H1 (cell line): ENCODE data around the gene SIPA1L3. TPM values are rescaled to one million over a fixed set of nuclear protein-coding genes. Genes with fewer than 3 reads are reported as not detected.

Source experiments
- CTCF ChIA-PET: fragments of 300-600 bp; sonication (Branson Sonifier 250); formaldehyde crosslinking; loops from one replicate; lab custom pipeline; 2021; ENCODE audit not compliant: partially characterized antibody; lab: Charles Lee
- POLR2A ChIA-PET: fragments of 300-600 bp; sonication (Branson Sonifier 250); formaldehyde crosslinking; loops from one replicate; lab custom pipeline; 2021; ENCODE audit warnings: inconsistent platforms; ENCODE audit not compliant: partially characterized antibody; lab: Charles Lee
- DNase-seq, 2 experiments: peaks; one replicate each; pipeline versions ENCODE4 v3.0.0 to v3.0.0-alpha.2; 2010 to 2022; ENCODE audit warnings: low spot score in 2 of 2, low read depth in 1 of 2, mixed read lengths in 1 of 2
- FAIRE-seq: peaks from 2 replicates; lab custom pipeline; 2011; peaks lifted over from hg19 to GRCh38; lab: Jason Lieb, UNC
- H2AFZ ChIP-seq: 2 replicates; pipeline ENCODE4 v1.8.1; 2012; ENCODE audit warnings: low read length, inconsistent platforms
- H2AK5ac ChIP-seq: 2 replicates; pipeline ENCODE4 v1.6.1; 2013; ENCODE audit warnings: low read depth, low read length
- H2BK120ac ChIP-seq: replicated peaks from 2 replicates; pipeline ENCODE3; 2013; ENCODE audit warnings: low read depth, low read length, inconsistent platforms
- H2BK12ac ChIP-seq: 2 replicates; pipeline ENCODE4 v1.6.1; 2013; ENCODE audit warnings: low read depth, low read length
- H2BK15ac ChIP-seq: 2 replicates; pipeline ENCODE4 v1.6.1; 2013; ENCODE audit warnings: low read length
- H2BK20ac ChIP-seq: 2 replicates; pipeline ENCODE4 v1.6.1; 2013; ENCODE audit warnings: low read length
- H2BK5ac ChIP-seq: 2 replicates; pipeline ENCODE4 v1.6.1; 2013; ENCODE audit warnings: low read depth, low read length
- H3K14ac ChIP-seq: 2 replicates; pipeline ENCODE4 v1.6.1; 2013; ENCODE audit warnings: inconsistent platforms; ENCODE audit not compliant: insufficient read length
- H3K18ac ChIP-seq: 2 replicates; pipeline ENCODE4 v1.6.1; 2013; ENCODE audit warnings: low read length; ENCODE audit errors: extremely low read depth
- H3K23ac ChIP-seq: 2 replicates; pipeline ENCODE4 v1.6.1; 2013; ENCODE audit warnings: inconsistent platforms; ENCODE audit not compliant: insufficient read length
- H3K23me2 ChIP-seq: 2 replicates; pipeline ENCODE4 v1.6.1; 2013; ENCODE audit warnings: low read depth, low read length
- H3K27ac ChIP-seq: 2 replicates; pipeline ENCODE4 v1.6.1; 2011; ENCODE audit warnings: low read depth, low read length, inconsistent platforms
- H3K27me3 ChIP-seq, 4 experiments: replicated peaks in 1 of 4; 1 replicate in 1 of 4; 2 replicates in 3 of 4; pipeline versions ENCODE4 v1.6.1 to v1.8.1; 2011 to 2013; ENCODE audit warnings: low read length in 3 of 4, mild to moderate bottlenecking in 3 of 4, inconsistent platforms in 2 of 4, mixed read lengths in 2 of 4, moderate library complexity in 1 of 4; ENCODE audit not compliant: control insufficient read depth in 3 of 4, insufficient read depth in 3 of 4; ENCODE audit errors: extremely low read depth in 1 of 4
- H3K36me3 ChIP-seq, 4 experiments: 2 replicates each; pipeline versions ENCODE4 v1.6.1 to v1.8.1; 2011 to 2013; ENCODE audit warnings: mild to moderate bottlenecking in 4 of 4, low read length in 3 of 4, moderate library complexity in 2 of 4, control low read depth in 1 of 4, inconsistent platforms in 1 of 4; ENCODE audit not compliant: insufficient read depth in 4 of 4, control insufficient read depth in 2 of 4
- H3K4ac ChIP-seq: replicated peaks from 2 replicates; pipeline ENCODE3; 2013; ENCODE audit warnings: low read length, low read depth, mixed read lengths, inconsistent platforms; ENCODE audit not compliant: insufficient read length
- H3K4me1 ChIP-seq, 4 experiments: replicated peaks in 1 of 4; 1 replicate in 1 of 4; 2 replicates in 3 of 4; pipeline versions ENCODE4 v1.6.1 to v1.8.1; 2011 to 2013; ENCODE audit warnings: low read length in 3 of 4, inconsistent platforms in 2 of 4, mixed read lengths in 1 of 4; ENCODE audit not compliant: insufficient read depth in 4 of 4, control insufficient read depth in 3 of 4
- H3K4me2 ChIP-seq, 2 experiments: 2 replicates each; pipeline versions ENCODE4 v1.6.1 to v1.8.1; 2011 to 2013; ENCODE audit warnings: low read depth in 2 of 2, low read length in 2 of 2, control low read depth in 1 of 2, inconsistent platforms in 1 of 2, mild to moderate bottlenecking in 1 of 2; ENCODE audit not compliant: insufficient read depth in 1 of 2
- H3K4me3 ChIP-seq, 4 experiments: fragments of 200-600, 300-600 bp in 1 of 4; sonication (generic), shearing (Covaris generic), sonication (Bioruptor Twin) in 1 of 4; 2 replicates each; pipeline versions ENCODE4 v1.5.1 to v1.8.1; 2011 to 2016; ENCODE audit warnings: low read length in 4 of 4, low read depth in 3 of 4, control low read depth in 2 of 4, inconsistent platforms in 2 of 4, mild to moderate bottlenecking in 2 of 4, mixed read lengths in 1 of 4, moderate library complexity in 1 of 4; ENCODE audit not compliant: insufficient read depth in 2 of 4; ENCODE audit errors: extremely low read depth in 1 of 4
- H3K56ac ChIP-seq: replicated peaks from 2 replicates; pipeline ENCODE3; 2013; ENCODE audit warnings: low read depth, mild to moderate bottlenecking, mixed read lengths, low read length, inconsistent platforms; ENCODE audit not compliant: insufficient read length
- H3K79me1 ChIP-seq: 2 replicates; pipeline ENCODE4 v1.6.1; 2013; ENCODE audit warnings: low read depth, low read length, control low read depth
- H3K79me2 ChIP-seq, 2 experiments: 2 replicates each; pipeline versions ENCODE4 v1.6.1 to v1.8.1; 2012 to 2013; ENCODE audit warnings: low read length in 2 of 2, mild to moderate bottlenecking in 2 of 2, inconsistent platforms in 1 of 2; ENCODE audit not compliant: insufficient read depth in 2 of 2, control insufficient read depth in 1 of 2
- H3K9ac ChIP-seq, 4 experiments: replicated peaks in 1 of 4; 1 replicate in 1 of 4; 2 replicates in 3 of 4; pipeline versions ENCODE4 v1.6.1 to v1.8.1; 2011 to 2013; ENCODE audit warnings: low read depth in 3 of 4, low read length in 3 of 4, control low read depth in 2 of 4, mild to moderate bottlenecking in 2 of 4, moderate library complexity in 2 of 4, inconsistent platforms in 1 of 4; ENCODE audit errors: extremely low read depth in 1 of 4
- H3K9me3 ChIP-seq, 2 experiments: 2 replicates each; pipeline versions ENCODE4 v1.6.1 to v1.8.1; 2012 to 2013; ENCODE audit warnings: mild to moderate bottlenecking in 2 of 2, moderate library complexity in 2 of 2, control low read depth in 1 of 2, inconsistent platforms in 1 of 2, low read depth in 1 of 2, low read length in 1 of 2, mixed read lengths in 1 of 2; ENCODE audit not compliant: insufficient read depth in 2 of 2
- H4K20me1 ChIP-seq, 2 experiments: replicated peaks in 1 of 2; 2 replicates each; pipeline versions ENCODE3 to v1.8.1; 2011 to 2013; ENCODE audit warnings: inconsistent platforms in 2 of 2, low read length in 2 of 2, mild to moderate bottlenecking in 1 of 2; ENCODE audit not compliant: insufficient read depth in 2 of 2, control insufficient read depth in 1 of 2
- H4K5ac ChIP-seq: 2 replicates; pipeline ENCODE4 v1.6.1; 2013; ENCODE audit warnings: low read length, low read depth, mixed read lengths, inconsistent platforms; ENCODE audit not compliant: insufficient read length
- H4K8ac ChIP-seq: 2 replicates; pipeline ENCODE4 v1.8.0; 2013; ENCODE audit warnings: mild to moderate bottlenecking, moderate library complexity, low read length, inconsistent platforms; ENCODE audit not compliant: insufficient read depth; ENCODE audit errors: extremely low read depth
- H4K91ac ChIP-seq: replicated peaks from 2 replicates; pipeline ENCODE3; 2013; ENCODE audit warnings: low read length, mixed read lengths, inconsistent platforms; ENCODE audit not compliant: insufficient read length
- CHD1 ChIP-seq: IDR thresholded peaks from 2 replicates; pipeline ENCODE4 v1.6.1; 2012; ENCODE audit warnings: low read depth, low read length, improper control_type of control experiment
- EGR1 ChIP-seq: IDR thresholded peaks from 2 replicates; pipeline ENCODE4 v1.6.1; 2011; ENCODE audit warnings: low read depth, low read length, borderline replicate concordance
- WGBS, 2 experiments: shearing (Covaris generic) in 1 of 2; methylation state at CpG; one replicate each; pipeline versions ENCODE4 v1.1.6 to v1.1.7; 2013 to 2015; ENCODE audit warnings: low lambda C conversion rate in 2 of 2, mixed read lengths in 2 of 2, inconsistent platforms in 1 of 2, low coverage in 1 of 2, missing lambda C conversion rate in 1 of 2; ENCODE audit not compliant: insufficient replicate concordance in 2 of 2, insufficient coverage in 1 of 2, insufficient read length in 1 of 2; ENCODE audit errors: extremely low coverage in 1 of 2, missing lambda C conversion rate in 1 of 2; 5-methylcytosine and 5-hydroxymethylcytosine counted together
- polyA plus RNA-seq, 7 experiments: library from polyadenylated mRNA; depleted of rRNA in 3 of 7; stranded (reverse) in 5 of 7; unstranded in 2 of 7; fragments of >200 nt in 5 of 7; fragments of 200-250 nt in 2 of 7; gene quantifications; 1 replicate in 5 of 7; 2 replicates in 1 of 7; 4 replicates in 1 of 7; pipeline versions ENCODE4 v1.2.1 to v1.2.3, GENCODE V29; 2011 to 2013; ENCODE audit warnings: missing spikeins in 2 of 7, mixed read lengths in 2 of 7
- total RNA-seq: library from RNA; stranded (reverse); fragmentation: NEBNext Ultra II Directional; extraction: Animal tissue kit (Norgen Biotek cat#: 25700); gene quantifications from 2 replicates; pipeline ENCODE4 v1.2.1, GENCODE V29; 2021

The SIPA1L3 gene
- total and polyA plus RNA-seq, 2 of the 8 experiments (the other 6 are each of a cell fraction or from before 2014, with no cell fraction given): 15.0 to 54.9 TPM

DNA sequence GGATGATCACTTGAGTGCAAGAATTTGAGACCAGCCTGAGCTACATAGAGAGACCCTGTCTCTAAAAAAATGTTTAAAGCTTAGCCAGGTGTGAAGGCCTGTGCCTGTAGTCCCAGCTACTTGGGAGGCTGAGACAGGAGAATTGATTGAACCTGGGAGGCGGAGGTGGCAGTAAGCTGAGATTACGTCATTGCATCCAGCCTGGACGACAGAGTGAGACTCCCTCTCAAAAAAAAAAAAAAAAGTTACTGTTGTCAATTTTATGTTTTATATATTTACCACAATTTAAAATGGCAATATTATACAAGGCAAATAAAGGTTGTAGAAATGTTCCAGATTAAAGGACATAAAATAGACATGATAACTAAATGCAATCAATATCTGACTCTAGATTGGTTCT lies 29.9 kb upstream of the SIPA1L3 start:
- Histone ChIP-seq H3K56ac (no peak overlapping the region), H3K18ac (no peak overlapping the region), H3K9me3 (0 out of 4 replicates have a peak, but pooled peaks cover 0 to 4% of the 10 kb centered on the region in 2 experiments), H3K4me3 (no peak overlapping the region), H2AK5ac (no peak overlapping the region), H4K8ac (no peak overlapping the region), H3K4ac (no peak overlapping the region), H2BK20ac (no peak overlapping the region), H3K79me1 (no peaks in the 10 kb centered on the region), H3K27ac (no peak overlapping the region), H3K4me2 (no peak overlapping the region), H2AFZ (no peak overlapping the region), H4K20me1 (no peaks in the 10 kb centered on the region), H3K14ac (no peak overlapping the region), H3K23ac (no peak overlapping the region), H4K91ac (no peak overlapping the region), H2BK12ac (no peak overlapping the region), H4K5ac (no peak overlapping the region), H3K36me3 (no peaks in the 10 kb centered on the region; a peak in 1 of 8 replicates), H2BK15ac (no peak overlapping the region), H3K9ac (no peak overlapping the region), H2BK120ac (no peak overlapping the region), H3K23me2 (no peaks in the 10 kb centered on the region), H3K79me2 (no peaks in the 10 kb centered on the region), H3K27me3 (no peaks in the 10 kb centered on the region), H3K4me1 (no peaks in the 10 kb centered on the region; a peak in 1 of 7 replicates), H2BK5ac (no peak overlapping the region)
- FAIRE-seq (no peak), DNase-seq (no peak)
- 100% methylated on average over 3 of the region's 3 CpGs; no CpG with 5 or more reads in 1 of the 2 experiments for WGBS, 2 experiments
- ChIA-PET CTCF (no interaction called here), POLR2A (interaction anchor here (0.5 kb wide), 1 partner anchor 17 kb away, joined by 3 read pairs; no protein-coding TSS in a partner anchor)
- TF ChIP-seq CHD1: no peak
- TF ChIP-seq EGR1: no peak
